Frontal cortex (tissue), 4 donors: Measurements from ENCODE around the gene TMEM167A. TPM values are rescaled to one million over a fixed set of nuclear protein-coding genes. Genes with fewer than 3 reads are reported as not detected.

Experiments
- DNase-seq, 2 donors: peaks; one replicate each; pipeline ENCODE4 v3.0.0; 2012; ENCODE audit warnings: low spot score in 2 of 2
- FAIRE-seq: peaks from 2 replicates; lab custom pipeline; 2012; peaks lifted over from hg19 to GRCh38; lab: Jason Lieb, UNC
- total RNA-seq: library from RNA; depleted of rRNA; stranded (reverse); fragments of >200 nt; gene quantifications from one replicate; pipeline ENCODE4 v1.2.3, GENCODE V29; 2014
- donor health status: control.
- donor health status: control.
- donor health status: control.

Gene TMEM167A, protein sequence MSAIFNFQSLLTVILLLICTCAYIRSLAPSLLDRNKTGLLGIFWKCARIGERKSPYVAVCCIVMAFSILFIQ
- total RNA-seq: 172 TPM

DNA sequence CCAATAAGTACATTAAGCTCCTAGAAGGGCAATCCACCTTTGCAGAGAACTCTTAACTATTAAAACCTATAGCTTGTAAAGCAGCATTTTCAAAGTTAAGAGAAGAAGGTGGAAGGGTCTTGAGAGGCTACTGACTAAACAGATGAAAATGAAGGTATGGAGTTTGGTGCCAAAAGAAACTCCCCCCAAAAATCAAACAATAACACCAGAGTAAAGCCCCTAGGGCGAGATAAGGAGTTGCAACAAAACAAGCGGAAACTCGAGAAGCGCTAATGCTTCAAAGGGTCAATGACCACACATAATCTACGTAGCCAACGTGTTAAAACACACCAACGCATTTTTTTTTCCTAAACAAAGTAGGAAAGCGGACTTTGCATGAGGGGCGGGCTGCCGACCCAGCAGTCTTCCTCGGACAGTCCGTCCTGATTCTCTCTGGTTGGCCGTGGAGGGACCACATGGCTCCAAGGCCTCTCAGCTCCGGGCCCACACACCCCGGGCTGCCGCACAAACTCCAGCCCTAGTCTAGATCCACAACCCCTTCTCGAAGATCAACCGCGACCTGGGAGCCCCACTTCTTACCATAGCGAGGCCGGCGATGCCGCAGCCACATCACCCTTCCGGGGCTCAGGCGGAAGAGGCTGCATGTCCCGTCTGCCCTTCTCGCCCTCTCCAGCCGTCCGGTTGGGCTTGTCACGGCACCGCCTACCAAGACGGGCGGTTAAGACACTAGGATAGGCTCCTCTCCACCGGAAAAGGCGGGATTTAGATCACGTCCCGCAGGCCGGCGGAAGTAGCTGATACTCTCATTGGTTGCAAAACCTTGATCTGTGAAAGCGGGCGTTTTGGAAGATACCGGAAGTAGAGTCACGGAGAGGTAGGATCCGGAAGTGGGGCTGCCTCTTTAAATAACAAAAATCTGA, at the start of gene TMEM167A, which contains the start of gene XRCC4:
TMEM167A (minus strand) TSS at position 653 of the 920 bp plus-strand sequence; CDS start at position 582, 71 bp downstream.
XRCC4 (plus strand) TSS at position 806 of the 920 bp plus-strand sequence. CDS start 27,373 bp downstream, outside the sequence.
- DNase-seq: peak; percentile 64 to 85
- peak; percentile 98 for FAIRE-seq

DNA sequence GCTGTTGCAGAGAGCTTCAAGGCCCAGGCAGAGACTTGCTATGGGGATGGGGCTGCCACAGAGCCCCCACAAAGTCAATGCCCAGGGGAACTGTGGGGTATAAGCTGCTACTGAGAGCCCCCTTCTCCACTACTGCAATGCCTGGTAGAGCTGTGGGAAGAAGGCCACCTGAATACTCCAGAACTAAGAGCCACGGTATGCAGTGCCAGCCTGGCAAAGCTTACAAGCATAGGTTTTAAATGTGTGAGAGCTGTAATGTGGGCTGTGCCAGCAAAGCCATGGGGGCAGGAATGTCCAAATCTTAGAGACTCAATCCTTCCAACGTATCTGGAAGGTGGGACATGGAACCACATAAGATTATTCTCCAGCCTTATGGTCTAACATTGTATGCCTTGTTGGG, 49.3 kb upstream of the TMEM167A start:
- FAIRE-seq (no peak), DNase-seq (no peak)

DNA sequence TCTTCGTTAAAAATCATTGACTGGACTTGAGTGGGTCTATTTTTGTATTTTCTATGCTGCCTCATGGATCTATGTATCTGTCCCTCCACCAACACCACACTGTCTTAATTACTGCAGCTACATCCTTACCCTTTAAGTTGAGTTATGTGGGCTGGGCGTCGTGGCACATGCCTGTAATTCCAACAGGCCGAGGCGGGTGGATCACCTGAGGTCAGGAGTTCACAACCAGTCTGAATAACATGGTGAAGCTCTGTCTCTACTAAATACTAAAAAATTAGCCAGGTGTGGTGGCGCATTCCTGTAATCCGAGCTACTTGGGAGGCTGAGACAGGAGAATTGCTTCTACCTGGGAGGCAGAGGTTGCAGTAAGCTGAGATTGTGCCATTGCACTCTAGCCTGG, 48.4 kb upstream of the TMEM167A start:
- no peak for FAIRE-seq
- DNase-seq: no peak

DNA sequence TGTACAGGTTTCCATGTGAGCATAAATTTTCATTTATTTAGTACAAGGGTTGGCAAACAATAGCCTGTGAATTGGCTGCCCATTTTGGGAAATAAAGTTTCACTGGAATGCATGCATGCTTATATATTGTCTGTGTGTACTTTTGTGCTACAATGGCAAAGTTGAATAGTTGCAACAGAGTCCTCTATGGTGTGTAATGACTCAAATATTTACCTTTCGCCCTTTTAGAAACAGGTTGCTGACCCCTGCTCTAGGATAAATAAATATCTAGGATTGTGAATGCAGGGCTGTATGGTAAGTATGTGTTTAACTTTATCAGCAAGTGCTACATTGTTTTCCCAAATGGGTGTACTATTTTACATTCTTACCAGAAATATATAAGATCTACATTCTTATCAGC, 47.4 kb upstream of the TMEM167A start:
- DNase-seq (no peak), FAIRE-seq (no peak)

DNA sequence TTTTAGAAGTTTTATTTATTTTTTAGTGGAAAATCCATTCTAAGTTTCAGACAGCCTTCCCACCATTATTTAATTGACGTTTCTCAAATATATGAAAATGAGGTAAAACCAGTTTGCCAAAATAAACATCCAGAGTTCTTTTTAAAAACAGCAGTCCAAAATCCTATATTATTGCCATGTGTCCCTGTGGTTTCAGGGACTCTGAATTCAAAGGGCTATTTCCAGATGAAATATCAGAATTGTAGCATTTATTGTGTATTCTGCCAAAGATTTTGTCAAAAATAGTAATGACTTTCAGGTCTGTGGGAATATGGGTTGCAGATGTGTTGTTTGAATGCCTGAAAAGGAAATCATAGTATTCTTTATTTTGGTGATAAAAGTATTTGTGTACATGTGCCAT, 41.8 kb upstream of the TMEM167A start:
- DNase-seq: no peak
- no peak for FAIRE-seq

DNA sequence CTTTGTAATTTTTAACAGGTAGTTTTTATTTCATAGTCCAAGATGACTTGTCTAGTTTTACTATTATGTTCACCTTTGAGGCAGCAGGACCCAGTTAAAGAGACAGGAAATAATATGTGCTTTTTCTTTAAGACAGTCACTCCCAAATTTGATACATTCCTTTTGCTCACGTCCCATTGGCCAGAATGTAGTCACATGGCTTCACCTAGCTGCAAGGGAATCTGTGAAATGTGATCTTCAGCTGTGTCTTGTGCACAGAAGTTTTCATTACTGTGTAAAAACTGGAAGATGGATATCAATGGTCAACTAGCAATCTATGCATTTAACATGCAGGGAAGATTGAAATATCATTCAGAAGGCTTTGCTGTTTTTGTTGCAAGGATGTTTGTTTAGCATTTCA, 41.3 kb upstream of the TMEM167A start:
- FAIRE-seq (no peak), DNase-seq (no peak)

DNA sequence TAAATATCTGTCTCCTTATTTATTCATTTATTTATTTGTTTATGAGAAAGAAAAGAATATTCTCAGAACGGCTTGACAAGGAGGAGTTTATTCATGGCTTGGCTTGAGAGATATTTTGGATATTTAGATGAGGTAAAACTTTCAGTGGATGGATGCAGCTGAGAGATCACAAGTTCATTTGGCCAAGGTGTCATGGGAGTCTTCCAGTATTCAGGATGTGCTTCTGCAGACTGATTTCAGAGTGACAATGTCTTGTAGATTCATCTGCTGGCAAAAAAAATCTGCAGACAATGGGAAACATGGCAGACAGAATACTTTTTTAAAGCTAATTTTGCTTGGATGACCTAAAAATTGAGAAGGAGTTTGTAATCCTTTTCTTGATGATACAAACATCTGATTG, 38.6 kb upstream of the TMEM167A start:
- FAIRE-seq (no peak), DNase-seq (no peak)

DNA sequence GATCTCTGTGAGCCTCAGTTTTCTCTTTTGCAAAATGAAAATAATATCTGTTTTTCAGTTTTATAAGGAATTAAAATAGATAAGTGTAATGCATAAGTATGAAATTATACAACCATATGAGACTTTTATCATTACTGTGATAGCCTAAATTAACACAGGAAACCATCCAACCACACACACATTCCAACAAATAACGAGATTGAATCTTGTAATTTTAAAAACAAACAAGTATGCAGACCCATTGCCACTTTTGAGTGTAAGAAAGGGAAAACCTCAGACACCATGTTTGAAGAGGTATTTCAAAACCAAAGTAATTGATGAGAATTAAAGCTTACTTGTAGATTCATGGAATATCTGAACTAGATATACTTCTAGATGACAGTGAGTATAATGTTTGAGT, 32.2 kb upstream of the TMEM167A start:
- FAIRE-seq (no peak), DNase-seq (no peak)

DNA sequence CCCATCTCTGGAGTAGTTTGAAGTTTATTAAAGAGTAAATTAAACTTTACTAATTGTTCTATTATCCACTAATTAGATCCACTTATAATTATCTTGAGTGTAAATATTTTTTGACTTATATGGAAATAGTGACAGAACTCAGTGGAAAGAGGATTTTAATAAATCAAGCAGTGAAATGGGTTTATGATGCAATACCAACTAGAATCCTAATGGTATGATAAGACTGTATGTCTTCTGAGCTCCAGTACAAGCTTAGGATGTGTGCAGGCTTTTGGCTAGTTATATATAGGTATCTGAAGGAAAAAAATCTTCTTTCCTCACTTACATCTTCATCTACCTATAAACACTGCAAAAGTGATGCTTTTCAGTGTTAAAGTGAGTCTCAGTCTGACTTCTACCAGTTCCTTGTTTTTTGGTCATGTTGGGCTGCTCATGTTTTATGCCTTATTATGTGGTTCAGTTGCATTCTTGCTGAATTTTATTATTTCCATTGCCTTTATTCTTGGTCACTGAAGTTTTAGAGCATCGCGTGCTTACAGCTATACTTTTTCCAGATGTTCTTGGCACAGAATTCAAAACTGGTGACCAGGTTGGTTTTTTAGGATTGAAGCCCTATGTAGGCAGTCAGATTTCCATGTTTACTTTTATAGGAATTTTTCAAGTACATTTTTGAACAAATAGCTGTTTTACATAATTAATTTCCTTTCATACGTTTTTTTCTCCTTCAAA, 30.7 kb upstream of the TMEM167A start:
- FAIRE-seq: no peak
- no peak for DNase-seq

DNA sequence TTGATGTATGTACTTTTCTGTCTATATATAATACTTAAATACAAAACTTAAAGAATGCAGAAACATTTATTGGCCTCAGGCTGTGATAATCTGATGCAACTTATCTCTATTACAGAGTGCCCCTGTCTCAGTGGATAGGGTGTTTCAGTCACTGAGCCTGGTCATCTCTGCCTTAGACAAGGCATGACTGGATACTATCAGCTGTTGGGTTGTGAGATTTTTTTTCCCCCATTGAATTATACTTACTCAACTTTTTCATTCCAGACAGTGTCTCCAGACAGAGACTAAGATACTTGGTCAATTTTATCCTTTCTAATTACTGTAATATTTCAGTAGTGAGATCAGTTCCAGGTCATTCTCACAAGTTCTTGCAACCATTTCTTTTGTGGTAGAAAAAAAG, 26.8 kb upstream of the TMEM167A start:
- DNase-seq (no peak), FAIRE-seq (no peak)

DNA sequence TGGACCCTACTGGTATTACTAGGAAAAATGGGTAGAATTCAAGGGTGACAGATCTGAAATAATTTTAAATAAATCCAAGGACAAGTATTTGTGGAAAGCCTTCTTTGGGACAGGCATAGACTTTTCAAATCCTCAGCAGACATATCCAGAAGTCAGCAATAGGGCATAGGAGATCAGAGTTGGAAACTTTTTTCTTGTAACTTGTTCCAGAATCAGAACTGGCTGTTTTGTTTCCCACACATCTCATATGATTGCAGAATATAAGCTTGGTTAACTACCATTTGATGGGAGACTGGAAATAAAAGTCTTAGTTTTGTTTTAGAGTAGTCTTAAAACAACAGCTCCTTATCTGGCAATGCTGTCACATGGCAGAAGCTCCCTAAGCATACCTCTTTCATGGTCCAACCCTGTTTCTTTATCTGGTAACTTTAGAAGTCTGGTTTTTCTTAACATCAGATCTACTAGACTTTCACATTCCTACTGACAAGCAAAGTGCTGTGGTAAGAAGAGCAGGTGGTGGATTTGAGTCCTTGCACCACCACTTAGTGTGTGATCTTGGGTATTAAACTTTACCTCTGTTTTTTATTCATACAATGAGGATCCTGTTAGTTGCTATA, 25.3 kb upstream of the TMEM167A start:
- FAIRE-seq (no peak), DNase-seq (no peak)

DNA sequence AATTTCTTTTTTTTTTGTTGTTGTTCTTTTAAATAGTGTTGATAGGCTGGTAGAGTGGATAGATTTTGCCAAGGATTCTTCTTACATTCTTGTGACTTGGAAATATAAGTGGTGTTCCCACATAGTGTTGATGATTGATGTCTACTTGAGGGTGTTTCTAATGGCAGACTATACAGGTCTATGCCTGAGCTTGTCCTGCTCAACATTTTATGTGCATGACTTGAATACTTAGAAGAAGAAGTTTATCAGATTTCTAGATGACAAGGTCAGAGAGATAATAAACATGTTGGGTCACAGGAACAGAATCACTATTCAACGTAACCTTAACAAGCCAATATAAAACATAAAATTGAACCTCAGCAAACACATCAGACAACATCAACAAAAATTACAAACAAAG, 24.3 kb upstream of the TMEM167A start:
- FAIRE-seq (no peak), DNase-seq (no peak)

DNA sequence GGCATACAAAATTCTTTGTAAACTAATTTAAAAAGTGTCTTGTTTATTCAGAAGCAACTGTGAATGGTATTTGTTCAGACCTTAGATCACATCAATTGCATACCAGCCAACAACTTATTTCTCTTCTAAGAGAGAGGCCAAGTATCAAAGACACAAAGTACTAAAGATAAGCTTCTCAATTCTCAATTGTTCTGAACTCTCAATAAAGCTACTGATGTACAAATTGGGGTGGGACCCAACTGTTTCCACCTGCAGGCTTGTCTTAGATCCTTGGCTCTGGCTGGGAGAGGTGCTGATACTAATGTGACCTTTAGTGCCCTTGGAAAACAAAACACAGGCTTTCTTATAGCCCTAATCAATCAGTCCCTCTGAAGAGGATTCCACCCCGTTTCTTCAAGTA, 22.3 kb upstream of the TMEM167A start:
- FAIRE-seq (no peak), DNase-seq (no peak)

DNA sequence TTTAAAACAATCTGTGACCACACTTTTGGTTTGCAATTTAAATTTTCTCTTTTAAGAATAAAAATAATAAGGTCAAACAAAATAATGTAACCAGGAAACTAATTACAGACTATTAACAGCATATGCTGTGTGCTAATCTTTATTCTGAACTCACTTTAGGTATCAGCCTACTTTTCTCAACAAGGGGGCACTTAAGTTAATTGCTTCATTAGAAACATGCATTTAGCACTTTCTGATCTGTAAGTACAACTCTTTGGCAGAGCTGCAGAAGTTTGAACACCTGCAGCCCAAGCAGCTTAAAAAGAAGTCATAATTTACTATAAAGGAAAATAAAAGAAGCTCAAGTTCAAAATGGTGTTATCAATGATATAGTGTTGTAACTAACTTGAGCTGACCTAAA, 21.8 kb upstream of the TMEM167A start:
- no peak for FAIRE-seq
- no peak for DNase-seq

DNA sequence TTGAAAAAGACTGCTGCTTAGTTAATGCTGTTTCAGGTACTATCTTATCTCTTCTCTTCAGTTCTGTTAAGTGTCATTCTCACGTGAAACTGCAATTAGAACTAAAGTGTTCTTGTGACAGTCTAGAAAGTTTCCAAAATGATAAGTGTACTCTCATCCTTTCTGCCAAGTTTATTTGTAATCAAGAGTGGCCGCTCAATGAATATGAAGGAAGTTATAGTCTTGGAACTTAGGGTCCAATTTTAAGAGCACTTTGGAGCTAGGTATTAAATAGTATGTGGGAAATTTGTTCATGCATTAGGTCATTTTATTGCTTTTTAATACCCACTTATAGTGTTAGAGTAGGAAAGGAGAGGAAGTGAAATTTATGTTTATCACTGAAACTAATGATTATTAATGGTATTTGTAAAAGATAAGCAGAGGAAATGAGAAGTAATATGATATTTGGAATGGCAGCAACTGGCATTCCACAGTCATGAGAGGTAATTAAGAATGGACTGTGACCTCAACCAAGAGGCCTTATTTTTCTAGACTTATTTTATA, 20.6 kb upstream of the TMEM167A start:
- FAIRE-seq: no peak
- DNase-seq: no peak

DNA sequence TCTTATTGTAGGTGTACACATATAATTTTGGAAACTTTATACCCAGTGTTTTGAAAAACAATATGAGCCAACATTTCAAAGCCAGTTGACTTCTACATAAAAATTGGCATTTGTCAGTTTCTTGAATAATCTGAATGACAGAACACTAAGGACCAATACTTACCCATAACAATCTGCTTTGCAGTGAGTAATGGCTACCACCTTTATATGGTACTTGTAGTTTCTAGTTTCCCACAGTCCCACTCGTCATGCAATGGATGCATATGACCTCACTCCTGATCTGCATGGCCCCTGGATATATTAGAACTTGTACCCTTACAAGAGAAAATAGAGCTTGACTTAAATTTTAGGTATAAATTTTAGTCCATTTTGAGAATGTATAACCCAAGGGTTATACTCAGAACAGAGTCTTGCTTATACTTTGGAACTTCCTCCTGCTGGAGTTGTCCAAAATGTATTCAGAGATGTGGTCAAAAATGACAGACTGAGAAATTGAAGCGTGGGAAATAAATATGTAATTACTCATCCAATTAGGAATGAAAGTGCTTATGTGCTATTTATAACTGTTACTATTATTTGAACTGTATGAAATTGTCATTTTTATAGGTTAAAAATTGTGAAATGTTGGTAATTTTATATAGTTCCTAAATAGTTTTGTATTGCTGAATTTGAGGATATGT, 19.6 kb upstream of the TMEM167A start:
- FAIRE-seq (no peak), DNase-seq (no peak)

DNA sequence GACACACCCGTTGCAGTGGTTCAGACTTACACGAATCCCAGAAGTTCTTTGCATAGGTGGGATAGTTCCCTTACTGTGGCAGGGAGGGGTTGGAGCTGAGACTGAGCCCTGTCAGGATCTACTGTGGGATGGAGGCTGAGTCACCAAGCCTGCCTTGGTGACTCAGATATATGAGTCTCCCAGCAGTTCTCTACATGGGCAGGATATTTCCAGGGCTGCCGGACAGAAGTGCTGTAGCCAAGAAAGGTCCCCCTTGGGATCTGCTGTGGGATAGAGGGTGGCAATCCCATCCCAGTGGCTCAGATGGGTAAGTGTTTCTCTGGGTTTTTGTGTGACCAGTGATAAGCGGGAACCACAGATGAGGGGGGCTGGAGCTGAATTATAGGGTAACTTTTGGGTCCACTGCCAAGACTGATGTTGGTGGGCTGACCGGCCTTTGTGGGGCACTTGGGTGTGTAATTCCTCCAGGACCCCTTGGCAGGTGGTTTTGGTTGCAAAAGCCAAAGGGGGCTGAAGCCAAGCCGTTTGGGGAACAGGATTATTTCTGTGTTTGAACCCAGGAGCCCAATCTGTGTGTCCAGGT, 18.9 kb upstream of the TMEM167A start:
- DNase-seq (no peak), FAIRE-seq (no peak)

DNA sequence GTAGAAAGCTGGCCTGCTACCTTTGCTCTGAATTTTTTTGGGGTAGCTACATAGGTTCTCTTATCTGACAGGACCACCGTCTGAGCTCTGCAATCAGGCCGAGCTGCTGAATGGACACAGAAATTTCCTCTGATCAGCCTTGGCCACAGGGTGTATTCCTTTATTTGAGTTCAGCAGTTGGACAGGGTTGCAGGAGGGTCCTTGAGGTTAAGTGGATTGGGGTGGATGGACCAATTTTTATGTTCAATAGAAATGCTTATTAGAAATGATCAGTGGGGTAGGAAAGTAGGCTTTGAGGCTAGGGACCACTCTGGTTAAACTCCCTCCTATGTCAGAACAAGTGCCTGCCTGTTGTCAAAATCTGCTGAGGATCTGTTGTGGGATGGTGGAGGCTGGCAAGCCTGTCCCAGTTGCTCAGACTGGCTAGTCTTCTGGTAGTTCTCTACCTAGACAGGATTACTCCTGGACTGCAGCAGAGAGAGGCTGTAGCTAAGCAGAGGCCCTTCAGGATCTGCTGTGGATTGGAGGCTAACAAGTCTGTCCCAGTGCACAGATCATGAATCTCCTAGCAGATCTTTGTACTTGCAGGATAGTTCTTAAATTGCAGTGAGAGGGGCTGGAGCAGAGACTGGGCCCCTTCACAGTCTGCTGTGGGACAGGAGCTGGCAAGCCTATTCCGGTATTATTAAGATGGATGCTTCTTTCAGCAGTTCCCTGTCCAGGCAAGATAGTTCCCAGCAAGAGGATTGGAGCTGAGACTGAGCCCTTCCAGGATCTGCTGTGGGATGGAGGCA, 18.2 kb upstream of the TMEM167A start:
- no peak for FAIRE-seq

DNA sequence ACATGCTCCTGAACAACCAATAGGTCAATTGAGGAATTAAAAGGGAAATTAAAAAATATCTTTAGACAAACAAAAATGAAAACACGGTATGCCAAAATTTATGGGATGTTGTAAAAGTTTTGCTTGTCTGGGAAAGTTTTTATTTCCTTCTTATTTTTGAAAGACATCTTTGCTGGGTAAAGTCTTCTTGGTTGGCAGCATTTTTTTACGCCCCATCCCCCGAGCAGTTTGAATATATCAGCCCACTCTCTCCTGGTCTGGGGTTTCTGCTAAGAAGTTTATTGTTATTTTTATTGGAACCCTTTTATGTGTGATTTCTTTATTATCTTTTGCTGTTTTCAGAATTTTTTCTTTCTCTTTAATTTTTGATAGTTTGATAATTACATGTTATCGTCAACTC, 16.5 kb upstream of the TMEM167A start:
- DNase-seq (no peak), FAIRE-seq (no peak)

More for the DNA sequence above, 18.2 kb upstream of the TMEM167A start:
- no peak for DNase-seq
